Esophagus muscularis mucosa (tissue), 4 donors: ENCODE measurements around the gene AP2B1.

Source experiments
- CTCF ChIP-seq, 3 experiments: fragments of 200-600 bp in 2 of 3; fragments of 450-650 bp in 1 of 3; sonication (generic) in 2 of 3; IDR thresholded peaks; one replicate each; pipeline ENCODE4 v1.5.1; 2017 to 2019; ENCODE audit warnings: antibody characterized with exemption in 3 of 3, mild to moderate bottlenecking in 2 of 3, moderate library complexity in 1 of 3
- EP300 ChIP-seq: sonication (generic); formaldehyde crosslinking; IDR thresholded peaks from one replicate; pipeline ENCODE4 v1.6.1; 2017; ENCODE audit warnings: antibody characterized with exemption
- POLR2A ChIP-seq: fragments of 450-650 bp; IDR thresholded peaks from one replicate; pipeline ENCODE4 v1.6.1; 2017; ENCODE audit warnings: antibody characterized with exemption, moderate library complexity, mild to moderate bottlenecking, low read depth
- POLR2AphosphoS5 ChIP-seq, 2 donors: sonication (generic); formaldehyde crosslinking; IDR thresholded peaks; one replicate each; pipeline ENCODE4 v1.6.1; 2017; ENCODE audit warnings: antibody characterized with exemption in 2 of 2

GRCh38 chr17:35735036-35735805 lies 148.1 kb downstream of the AP2B1 start:
- TF ChIP-seq POLR2A: no peak
- TF ChIP-seq CTCF (IDR thresholded peaks at IDR 0.05): no peak
- no peak for TF ChIP-seq EP300
- TF ChIP-seq POLR2AphosphoS5 (IDR thresholded peaks at IDR 0.05): no peak
